GM21717 (cell line): ENCODE results near the gene EDN2.

Source experiments
- ATAC-seq: cut with Tn5 transposase; IDR thresholded peaks from one replicate; pipeline ENCODE4 v1.9.1; 2021; ENCODE audit warnings: mild to moderate bottlenecking, moderate library complexity; ENCODE audit not compliant: unreplicated experiment

The EDN2 gene

GRCh38 chr1:41468122-41468762 is 16.2 kb downstream of the EDN2 start:
- no peak for ATAC-seq

GRCh38 chr1:41467673-41468072 is 16.8 kb downstream of the EDN2 start:
- no peak for ATAC-seq

GRCh38 chr1:41466146-41466545 is 18.3 kb downstream of the EDN2 start:
- ATAC-seq = no peak

- ATAC-seq = no peak
Observed at GRCh38 chr1:41465741-41466140, 18.7 kb downstream of the EDN2 start.

- ATAC-seq = no peak
Observed at GRCh38 chr1:41464885-41465284, 19.6 kb downstream of the EDN2 start.

- ATAC-seq = no peak
Observed at GRCh38 chr1:41463516-41463915, 21.0 kb downstream of the EDN2 start.

GRCh38 chr1:41462680-41463004 is 21.8 kb downstream of the EDN2 start:
- no peak for ATAC-seq

- ATAC-seq = no peak
Observed at GRCh38 chr1:41461790-41462679, 22.4 kb downstream of the EDN2 start.

GRCh38 chr1:41456847-41457540 is 27.5 kb downstream of the EDN2 start:
- no peak for ATAC-seq

- no peak for ATAC-seq
Observed at GRCh38 chr1:41455479-41456332, 28.8 kb downstream of the EDN2 start.

- ATAC-seq = no peak
Observed at GRCh38 chr1:41454406-41454805, 30.1 kb downstream of the EDN2 start.

- ATAC-seq = no peak
Observed at GRCh38 chr1:41452704-41453290, 31.7 kb downstream of the EDN2 start.

- ATAC-seq = no peak
Observed at GRCh38 chr1:41450747-41451285, 33.7 kb downstream of the EDN2 start.

GRCh38 chr1:41449326-41449921 is 35.1 kb downstream of the EDN2 start:
- no peak for ATAC-seq

- no peak for ATAC-seq
Observed at GRCh38 chr1:41448821-41449220, 35.7 kb downstream of the EDN2 start.

GRCh38 chr1:41447995-41448770 is 36.3 kb downstream of the EDN2 start:
- ATAC-seq = no peak

GRCh38 chr1:41446851-41447610 is 37.5 kb downstream of the EDN2 start:
- ATAC-seq = no peak

- ATAC-seq = no peak
Observed at GRCh38 chr1:41444785-41445184, 39.7 kb downstream of the EDN2 start.
